Natural killer cell (primary cell): ENCODE data around the gene EPC2. TPM values are rescaled to one million over a fixed set of nuclear protein-coding genes. Genes with fewer than 3 reads are reported as not detected.

Source experiments
- ATAC-seq, 3 donors: fragments of 150-1000 bp in 2 of 3; fragments of 200-7000 bp in 1 of 3; cut with Tn5 transposase; 1 replicate in 1 of 3; 2 replicates in 2 of 3; pipeline ENCODE4 v1.10.0; 2021; ENCODE audit warnings: mild to moderate bottlenecking in 2 of 3, moderate library complexity in 2 of 3
- DNase-seq, 2 donors: peaks; one replicate each; pipeline versions ENCODE4 v3.0.0 to v3.0.0-alpha.2; 2013 to 2021; ENCODE audit warnings: mixed read lengths in 1 of 2
- H3K27ac ChIP-seq: one replicate; pipeline ENCODE4 v1.5.1; 2013; ENCODE audit warnings: mild to moderate bottlenecking, low read length
- H3K27me3 ChIP-seq: one replicate; pipeline ENCODE4 v1.6.1; 2013; ENCODE audit warnings: low read length; ENCODE audit not compliant: control insufficient read depth, insufficient read depth
- H3K36me3 ChIP-seq: one replicate; pipeline ENCODE4 v1.6.1; 2013; ENCODE audit warnings: low read length; ENCODE audit not compliant: control insufficient read depth, insufficient read depth
- H3K4me1 ChIP-seq: one replicate; pipeline ENCODE4 v1.6.1; 2013; ENCODE audit warnings: low read length; ENCODE audit not compliant: control insufficient read depth, insufficient read depth
- H3K4me3 ChIP-seq: one replicate; pipeline ENCODE4 v1.5.1; 2013; ENCODE audit warnings: low read length
- H3K9me3 ChIP-seq: one replicate; pipeline ENCODE4 v1.6.1; 2013; ENCODE audit warnings: low read length; ENCODE audit not compliant: control insufficient read depth, insufficient read depth
- H3K27ac Mint-ChIP-seq, 2 donors: one replicate each; pipeline ENCODE4 v1.8.0; 2022; ENCODE audit warnings: mild to moderate bottlenecking in 2 of 2, mixed read lengths in 2 of 2, moderate library complexity in 1 of 2
- H3K27me3 Mint-ChIP-seq, 2 donors: one replicate each; pipeline ENCODE4 v1.8.0; 2022; ENCODE audit warnings: low read depth in 2 of 2, mixed read lengths in 2 of 2
- H3K36me3 Mint-ChIP-seq: one replicate; pipeline ENCODE4 v1.8.0; 2022; ENCODE audit warnings: mixed read lengths
- H3K4me1 Mint-ChIP-seq, 2 donors: one replicate each; pipeline ENCODE4 v1.8.0; 2022; ENCODE audit warnings: mixed read lengths in 2 of 2
- H3K4me3 Mint-ChIP-seq: one replicate; pipeline ENCODE4 v1.8.0; 2022; ENCODE audit warnings: mild to moderate bottlenecking, moderate library complexity, mixed read lengths
- H3K9me3 Mint-ChIP-seq, 2 donors: one replicate each; pipeline ENCODE4 v1.8.0; 2022; ENCODE audit warnings: mixed read lengths in 2 of 2
- WGBS: methylation state at CpG from one replicate; pipeline ENCODE4 v1.1.7; 2013; ENCODE audit warnings: missing lambda C conversion rate; ENCODE audit not compliant: insufficient coverage; 5-methylcytosine and 5-hydroxymethylcytosine counted together
- intact Hi-C: fragments of 100-400 bp; cut with micrococcal nuclease; formaldehyde crosslinking; loops from one replicate; pipeline ENCODE4 v1.14.2; 2022
- total RNA-seq, 4 donors: library from RNA; stranded (reverse); fragments of 120-200 nt in 1 of 4; gene quantifications; one replicate each; pipeline versions ENCODE4 v1.2.3 to v1.2.4, GENCODE V29; 2013 to 2022
- TF ChIP-seq, protein P1 (sequence below): fragments of 200-600 bp; IDR thresholded peaks from one replicate; pipeline ENCODE4 v1.8.0; 2022; ENCODE audit warnings: antibody characterized with exemption

EPC2 gene
- total RNA-seq, 3 donors from 2014 or later (not counting 1 experiment from before 2014, with no cell fraction given): 64.6 to 76.3 (median 66.1) TPM

DNA sequence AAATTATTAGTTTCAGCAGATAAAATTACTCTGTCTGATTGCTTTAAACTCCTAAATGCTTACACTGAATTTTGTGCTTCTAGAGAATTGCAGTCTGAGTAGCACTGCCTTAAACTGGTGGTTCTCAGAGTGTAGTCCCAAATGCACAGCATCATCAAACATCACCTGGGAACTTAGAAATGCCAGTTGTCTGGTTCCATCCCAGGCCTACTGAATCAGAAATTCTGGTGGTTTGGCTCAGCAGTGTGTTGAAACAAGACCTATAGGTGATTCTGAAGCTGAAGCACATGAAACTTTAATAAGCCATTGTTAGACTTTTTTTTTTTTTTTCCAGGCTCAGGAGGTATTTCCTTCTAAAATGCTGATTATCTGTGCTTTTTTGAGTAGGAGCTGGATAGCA lies 22.0 kb downstream of the EPC2 start:
- Mint-ChIP-seq H3K4me1 (peaks cover 57 to 62% of the 10 kb centered on the region in 2 donors), H3K36me3 (no peaks in the 10 kb centered on the region), H3K27me3 (no peaks in the 10 kb centered on the region), H3K4me3 (no peak overlapping the region), H3K9me3 (no peaks in the 10 kb centered on the region), H3K27ac (peak overlapping the region in 1 of 2 donors; percentile 25)
- H3K4me3 ChIP-seq: no peak overlapping the region
- DNase-seq (no peak), ATAC-seq (no peak)
- no peak overlapping the region for H3K27ac ChIP-seq
- peaks cover 8% of the 10 kb centered on the region for H3K4me1 ChIP-seq
- H3K27me3 ChIP-seq: no peaks in the 10 kb centered on the region
- TF ChIP-seq, protein P1, sequence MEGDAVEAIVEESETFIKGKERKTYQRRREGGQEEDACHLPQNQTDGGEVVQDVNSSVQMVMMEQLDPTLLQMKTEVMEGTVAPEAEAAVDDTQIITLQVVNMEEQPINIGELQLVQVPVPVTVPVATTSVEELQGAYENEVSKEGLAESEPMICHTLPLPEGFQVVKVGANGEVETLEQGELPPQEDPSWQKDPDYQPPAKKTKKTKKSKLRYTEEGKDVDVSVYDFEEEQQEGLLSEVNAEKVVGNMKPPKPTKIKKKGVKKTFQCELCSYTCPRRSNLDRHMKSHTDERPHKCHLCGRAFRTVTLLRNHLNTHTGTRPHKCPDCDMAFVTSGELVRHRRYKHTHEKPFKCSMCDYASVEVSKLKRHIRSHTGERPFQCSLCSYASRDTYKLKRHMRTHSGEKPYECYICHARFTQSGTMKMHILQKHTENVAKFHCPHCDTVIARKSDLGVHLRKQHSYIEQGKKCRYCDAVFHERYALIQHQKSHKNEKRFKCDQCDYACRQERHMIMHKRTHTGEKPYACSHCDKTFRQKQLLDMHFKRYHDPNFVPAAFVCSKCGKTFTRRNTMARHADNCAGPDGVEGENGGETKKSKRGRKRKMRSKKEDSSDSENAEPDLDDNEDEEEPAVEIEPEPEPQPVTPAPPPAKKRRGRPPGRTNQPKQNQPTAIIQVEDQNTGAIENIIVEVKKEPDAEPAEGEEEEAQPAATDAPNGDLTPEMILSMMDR: no peak
- intact Hi-C loops: no loop called here
- H3K9me3 ChIP-seq: no peaks in the 10 kb centered on the region
- H3K36me3 ChIP-seq: no peaks in the 10 kb centered on the region

DNA sequence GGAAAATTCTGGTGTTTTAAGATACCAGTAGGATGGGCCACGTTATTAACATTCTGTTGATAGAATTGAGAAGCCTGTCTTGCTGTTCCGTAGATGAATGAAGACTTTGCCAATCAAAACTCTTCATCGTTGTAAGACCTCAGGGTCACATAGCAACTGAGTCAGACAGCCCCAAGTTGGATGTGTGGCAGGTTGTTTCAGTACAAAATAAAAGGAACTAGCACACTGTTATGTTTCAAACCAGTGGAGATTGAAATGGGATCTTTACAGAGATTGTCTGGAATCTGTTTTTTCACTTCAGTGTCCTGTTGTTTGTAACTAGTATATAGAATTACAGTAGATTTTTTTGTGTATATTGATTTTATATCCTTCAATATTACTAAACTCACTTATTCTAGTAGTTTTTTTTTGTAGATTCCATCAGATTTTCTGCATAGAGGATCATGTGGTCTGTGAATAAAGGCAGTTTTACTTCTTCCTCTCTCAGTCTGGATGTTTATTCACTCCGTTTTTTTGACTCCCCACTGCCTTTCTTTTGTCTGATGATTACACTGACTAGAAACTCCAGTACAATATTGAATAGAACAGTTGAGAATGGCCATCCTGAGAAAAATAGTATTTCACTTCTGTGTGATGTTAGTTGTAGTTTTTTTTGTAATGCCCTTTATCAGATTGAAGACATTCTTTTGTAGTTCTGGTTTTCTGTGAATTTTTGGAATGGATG lies 22.7 kb downstream of the EPC2 start:
- Mint-ChIP-seq H3K4me1 (peaks cover 61 to 63% of the 10 kb centered on the region in 2 donors), H3K9me3 (no peaks in the 10 kb centered on the region), H3K27me3 (no peaks in the 10 kb centered on the region), H3K4me3 (no peak overlapping the region), H3K36me3 (no peaks in the 10 kb centered on the region), H3K27ac (peak overlapping the region; percentile 25 to 48)
- DNase-seq (no peak), ATAC-seq (no peak)
- 61% methylated on average over 3 of the region's 4 CpGs for WGBS
- H3K4me1 ChIP-seq: peaks cover 8% of the 10 kb centered on the region
- H3K36me3 ChIP-seq: no peaks in the 10 kb centered on the region
- no peaks in the 10 kb centered on the region for H3K9me3 ChIP-seq
- H3K27me3 ChIP-seq: no peaks in the 10 kb centered on the region
- H3K4me3 ChIP-seq: no peak overlapping the region
- no peak overlapping the region for H3K27ac ChIP-seq
- TF ChIP-seq, protein P1: no peak
- intact Hi-C loops: no loop called here

DNA sequence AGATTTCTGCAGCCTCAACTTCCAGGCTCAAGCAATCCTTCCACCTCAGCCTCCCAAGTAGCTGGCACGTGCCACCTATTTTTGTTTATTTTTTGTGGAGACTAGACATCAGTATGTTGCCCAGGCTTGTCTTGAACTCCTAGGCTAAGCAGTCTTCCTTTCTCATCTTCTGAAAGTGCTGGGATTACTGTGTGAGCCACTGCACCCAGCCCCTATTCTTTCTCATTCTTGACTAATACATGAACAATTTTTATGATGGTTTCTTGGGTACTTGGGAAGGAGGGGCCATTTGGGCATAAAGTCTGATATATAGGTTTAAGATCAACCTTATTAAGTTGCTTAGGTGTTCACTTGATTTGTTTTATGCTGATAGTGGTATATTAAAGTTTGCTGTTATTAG lies 26.2 kb downstream of the EPC2 start:
- H3K4me3 Mint-ChIP-seq: no peak overlapping the region

More for the DNA sequence above, 26.2 kb downstream of the EPC2 start:
- Histone ChIP-seq H3K4me3 (no peak overlapping the region), H3K36me3 (no peaks in the 10 kb centered on the region), H3K4me1 (peaks cover 8% of the 10 kb centered on the region), H3K27ac (no peak overlapping the region), H3K9me3 (no peaks in the 10 kb centered on the region), H3K27me3 (no peaks in the 10 kb centered on the region)
- TF ChIP-seq, protein P1: no peak
- ATAC-seq: no peak
- DNase-seq: no peak
- peaks cover 83 to 86% of the 10 kb centered on the region in 2 donors for H3K4me1 Mint-ChIP-seq
- intact Hi-C loops: no loop called here
- H3K9me3 Mint-ChIP-seq: peaks cover 0 to 2% of the 10 kb centered on the region in 2 donors
- 80% methylated on average over 1 of the region's 1 CpG for WGBS
- H3K27me3 Mint-ChIP-seq: no peaks in the 10 kb centered on the region
- H3K27ac Mint-ChIP-seq: no peak overlapping the region
- peaks cover 5% of the 10 kb centered on the region for H3K36me3 Mint-ChIP-seq
